CD4-positive, alpha-beta memory T cell (primary cell): Measurements from ENCODE around the gene NUCB1. TPM values are rescaled to one million over a fixed set of nuclear protein-coding genes. Genes with fewer than 3 reads are reported as not detected.

ENCODE experiments used
- CTCF ChIA-PET: fragments of 350-600 bp; sonication (Branson Sonifier 250); formaldehyde crosslinking; loops from one replicate; lab custom pipeline; 2021; ENCODE audit warnings: inconsistent platforms; ENCODE audit not compliant: partially characterized antibody; lab: Charles Lee
- POLR2A ChIA-PET: fragments of 350-600 bp; sonication (Branson Sonifier 250); formaldehyde crosslinking; loops from one replicate; lab custom pipeline; 2021; ENCODE audit not compliant: partially characterized antibody; lab: Charles Lee
- DNase-seq, 5 donors: peaks; one replicate each; pipeline versions ENCODE4 v3.0.0 to v3.0.0-alpha.2; 2020 to 2022; ENCODE audit warnings: mixed read lengths in 1 of 5
- H3K27ac ChIP-seq: one replicate; pipeline ENCODE4 v1.7.0; 2013; ENCODE audit warnings: low read depth, low read length
- H3K27me3 ChIP-seq: 2 replicates; pipeline ENCODE4 v1.7.0; 2013; ENCODE audit warnings: mild to moderate bottlenecking, low read length, moderate library complexity; ENCODE audit not compliant: insufficient read depth
- H3K36me3 ChIP-seq: 2 replicates; pipeline ENCODE4 v1.7.0; 2013; ENCODE audit warnings: mild to moderate bottlenecking, low read length, moderate library complexity; ENCODE audit not compliant: insufficient read depth
- H3K4me1 ChIP-seq: 2 replicates; pipeline ENCODE4 v1.7.0; 2013; ENCODE audit warnings: mild to moderate bottlenecking, low read length, moderate library complexity; ENCODE audit not compliant: insufficient read depth
- H3K4me3 ChIP-seq, 2 donors: one replicate each; pipeline ENCODE4 v1.7.0; 2013; ENCODE audit warnings: low read length in 2 of 2, mild to moderate bottlenecking in 1 of 2
- H3K9me3 ChIP-seq, 2 donors: one replicate each; pipeline ENCODE4 v1.7.0; 2013; ENCODE audit warnings: low read length in 2 of 2, control low read depth in 1 of 2; ENCODE audit not compliant: control insufficient read depth in 1 of 2
- H3K27ac Mint-ChIP-seq, 7 donors: one replicate each; pipeline ENCODE4 v1.8.0; 2020 to 2021; ENCODE audit warnings: mixed read lengths in 7 of 7, mild to moderate bottlenecking in 6 of 7, inconsistent platforms in 3 of 7, moderate library complexity in 3 of 7
- H3K27me3 Mint-ChIP-seq, 2 donors: one replicate each; pipeline ENCODE4 v1.8.0; 2020 to 2021; ENCODE audit warnings: mixed read lengths in 2 of 2
- H3K36me3 Mint-ChIP-seq, 2 donors: one replicate each; pipeline ENCODE4 v1.8.0; 2020 to 2021; ENCODE audit warnings: mixed read lengths in 2 of 2, inconsistent platforms in 1 of 2, mild to moderate bottlenecking in 1 of 2
- H3K4me1 Mint-ChIP-seq, 4 donors: one replicate each; pipeline ENCODE4 v1.8.0; 2020 to 2021; ENCODE audit warnings: mixed read lengths in 4 of 4, mild to moderate bottlenecking in 1 of 4
- H3K4me3 Mint-ChIP-seq, 8 donors: one replicate each; pipeline ENCODE4 v1.8.0; 2020 to 2021; ENCODE audit warnings: mixed read lengths in 8 of 8, mild to moderate bottlenecking in 7 of 8, moderate library complexity in 6 of 8, inconsistent platforms in 3 of 8
- H3K9me3 Mint-ChIP-seq, 8 donors: one replicate each; pipeline ENCODE4 v1.8.0; 2020 to 2021; ENCODE audit warnings: mixed read lengths in 8 of 8, mild to moderate bottlenecking in 5 of 8, inconsistent platforms in 3 of 8, moderate library complexity in 1 of 8
- intact Hi-C: fragments of 100-400 bp; cut with micrococcal nuclease; formaldehyde crosslinking; loops from one replicate; pipeline ENCODE4 v1.15.1; 2023
- polyA plus RNA-seq, 2 donors: library from polyadenylated mRNA; unstranded; fragments of 300-500 nt; fragmentation: Illumina TruSeq; gene quantifications; one replicate each; pipeline ENCODE4 v1.2.3, GENCODE V29; 2021
- total RNA-seq, 2 experiments: library from RNA; stranded (reverse); gene quantifications; one replicate each; pipeline ENCODE4 v1.2.3, GENCODE V29; 2021

The NUCB1 gene
- total and polyA plus RNA-seq, 4 experiments from 2014 or later, result 65.3 to 145 (median 129) TPM

DNA sequence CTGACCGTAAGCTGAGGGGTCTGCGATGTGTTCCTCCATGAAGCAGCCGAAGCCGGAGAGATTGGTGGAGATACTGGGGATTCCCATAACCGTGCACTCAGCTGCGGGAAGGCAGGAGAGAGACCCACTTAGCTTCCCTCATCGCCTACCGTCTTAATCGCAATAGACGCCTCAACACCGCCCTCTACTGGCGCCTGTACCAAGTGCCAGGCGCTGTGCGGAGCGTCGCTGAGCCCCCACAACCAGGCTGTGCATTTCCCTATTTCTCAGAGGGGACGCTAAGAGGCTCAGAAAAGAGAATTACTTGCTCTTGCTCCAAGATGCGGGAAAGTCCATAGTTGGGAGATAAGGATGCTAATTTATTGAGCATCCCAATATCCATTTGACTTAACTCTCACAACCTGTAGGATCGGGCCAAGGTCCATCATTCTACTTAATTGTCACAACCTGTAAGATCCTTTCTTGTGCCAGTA lies 70.8 kb downstream of the NUCB1 start:
- no peak overlapping the region for H3K27ac ChIP-seq
- POLR2A ChIA-PET, result interaction anchor here (0.6 to 1.7 kb wide), 14 partner anchors 9 to 326 kb away, joined by 3 to 12 read pairs (median 4); partner anchors contain the start of genes BAX, CA11, GYS1 and HSD17B14

More for the DNA sequence above, 70.8 kb downstream of the NUCB1 start:
- Mint-ChIP-seq H3K36me3 (peaks cover 23 to 41% of the 10 kb centered on the region in 2 donors), H3K27me3 (no peaks in the 10 kb centered on the region), H3K9me3 (no peaks in the 10 kb centered on the region), H3K4me3 (peak overlapping the region in 1 of 8 donors; percentile 6), H3K27ac (peak overlapping the region in 5 of 7 donors; percentile 27 to 80 (median 64)), H3K4me1 (peaks cover 8 to 24% (median 17%) of the 10 kb centered on the region in 4 donors)
- H3K9me3 ChIP-seq, result no peaks in the 10 kb centered on the region
- CTCF ChIA-PET, result interaction anchor here (0.6 to 5.7 kb wide), 30 partner anchors 9 to 607 kb away, joined by 3 to 71 read pairs (median 4); partner anchors contain the start of genes GYS1, HSD17B14, NUCB1 and RUVBL2
- H3K4me1 ChIP-seq, result peaks cover 19% of the 10 kb centered on the region
- H3K36me3 ChIP-seq, result peaks cover 26% of the 10 kb centered on the region
- H3K4me3 ChIP-seq, result no peak overlapping the region
- DNase-seq, result peak; percentile 67 to 77 (median 68)
- H3K27me3 ChIP-seq, result no peaks in the 10 kb centered on the region
- intact Hi-C loops, result loop anchor here (1.0 kb wide), 3 partner anchors 136 to 183 kb away; no protein-coding TSS in a partner anchor

Other genes with a start within 250 kb of the NUCB1 start
- 1 to 10 TPM; 2.3 to 3.3 TPM for gene NTN5, start 227.3 kb upstream of the NUCB1 start, total RNA-seq
- under 1 TPM in 1 of 2 donors, not detected in 1; 0.62 TPM for gene NTN5, start 227.3 kb upstream of the NUCB1 start, polyA plus RNA-seq
- gene FUT2, start 204.3 kb upstream of the NUCB1 start, total RNA-seq, result not detected
- under 1 TPM; 0.11 to 0.59 TPM for gene FUT2, start 204.3 kb upstream of the NUCB1 start, polyA plus RNA-seq
- 1 to 10 TPM; 2.1 to 2.5 TPM for gene MAMSTR, start 180.6 kb upstream of the NUCB1 start, total RNA-seq
- under 1 TPM; 0.71 to 0.73 TPM for gene MAMSTR, start 180.6 kb upstream of the NUCB1 start, polyA plus RNA-seq
- gene RASIP1, start 159.7 kb upstream of the NUCB1 start, total RNA-seq, result under 1 TPM in 1 of 2 experiments, not detected in 1; 0.22 TPM
- gene RASIP1, start 159.7 kb upstream of the NUCB1 start, polyA plus RNA-seq, result under 1 TPM; 0.10 to 0.25 TPM
- not detected for gene IZUMO1, start 153.4 kb upstream of the NUCB1 start, total RNA-seq
- not detected for gene IZUMO1, start 153.4 kb upstream of the NUCB1 start, polyA plus RNA-seq
- under 1 TPM; 0.22 to 0.32 TPM for gene FUT1, start 147.7 kb upstream of the NUCB1 start, total RNA-seq
- under 1 TPM in 1 of 2 donors, not detected in 1; 0.11 TPM for gene FUT1, start 147.7 kb upstream of the NUCB1 start, polyA plus RNA-seq
- not detected for gene FGF21, start 144.8 kb upstream of the NUCB1 start, total RNA-seq
- gene FGF21, start 144.8 kb upstream of the NUCB1 start, polyA plus RNA-seq, result not detected
- gene BCAT2, start 89.3 kb upstream of the NUCB1 start, total RNA-seq, result 10 to 100 TPM; 25.9 to 30.1 TPM
- gene BCAT2, start 89.3 kb upstream of the NUCB1 start, polyA plus RNA-seq, result 10 to 100 TPM; 19.0 to 28.8 TPM
- gene HSD17B14, start 63.8 kb upstream of the NUCB1 start, total RNA-seq, result under 1 TPM; 0.35 to 0.75 TPM
- 1 to 10 TPM in 1 of 2 donors, under 1 TPM in 1; 0.32 to 1.1 TPM for gene HSD17B14, start 63.8 kb upstream of the NUCB1 start, polyA plus RNA-seq
- gene PLEKHA4, start 31.7 kb upstream of the NUCB1 start, total RNA-seq, result 1 to 10 TPM; 2.8 to 6.6 TPM
- 1 to 10 TPM; 2.3 to 7.5 TPM for gene PLEKHA4, start 31.7 kb upstream of the NUCB1 start, polyA plus RNA-seq
- gene PPP1R15A, start 27.9 kb upstream of the NUCB1 start, total RNA-seq, result 10 to 100 TPM; 67.0 to 69.8 TPM
- gene PPP1R15A, start 27.9 kb upstream of the NUCB1 start, polyA plus RNA-seq, result 10 to 100 TPM; 79.6 to 83.3 TPM
- not detected for gene TULP2, start 1.6 kb upstream of the NUCB1 start, total RNA-seq
- not detected for gene TULP2, start 1.6 kb upstream of the NUCB1 start, polyA plus RNA-seq
- 1 to 10 TPM; 1.2 to 1.6 TPM for gene DHDH, start 33.4 kb downstream of the NUCB1 start, total RNA-seq
- 1 to 10 TPM in 1 of 2 donors, under 1 TPM in 1; 0.60 to 1.2 TPM for gene DHDH, start 33.4 kb downstream of the NUCB1 start, polyA plus RNA-seq
- gene BAX, start 54.6 kb downstream of the NUCB1 start, total RNA-seq, result 100 to 1,000 TPM; 173 to 183 TPM
- gene BAX, start 54.6 kb downstream of the NUCB1 start, polyA plus RNA-seq, result 10 to 100 TPM; 56.5 to 66.8 TPM
- 1,000 to 10,000 TPM; 1,304 to 1,371 TPM for gene FTL, start 65.0 kb downstream of the NUCB1 start, total RNA-seq
- 1,000 to 10,000 TPM; 3,537 to 4,474 TPM for gene FTL, start 65.0 kb downstream of the NUCB1 start, polyA plus RNA-seq
- 10 to 100 TPM; 56.2 to 56.4 TPM for gene GYS1, start 93.0 kb downstream of the NUCB1 start, total RNA-seq
- gene GYS1, start 93.0 kb downstream of the NUCB1 start, polyA plus RNA-seq, result 10 to 100 TPM; 30.6 to 31.4 TPM
- 10 to 100 TPM; 27.9 to 28.5 TPM for gene RUVBL2, start 93.6 kb downstream of the NUCB1 start, total RNA-seq
- gene RUVBL2, start 93.6 kb downstream of the NUCB1 start, polyA plus RNA-seq, result 10 to 100 TPM; 48.6 to 51.9 TPM
- not detected for gene LHB, start 116.8 kb downstream of the NUCB1 start, total RNA-seq
- gene LHB, start 116.8 kb downstream of the NUCB1 start, polyA plus RNA-seq, result under 1 TPM in 1 of 2 donors, not detected in 1; 0.49 TPM
- gene CGB3, start 124.0 kb downstream of the NUCB1 start, total RNA-seq, result not detected
- not detected for gene CGB3, start 124.0 kb downstream of the NUCB1 start, polyA plus RNA-seq
- not detected for gene CGB2, start 131.6 kb downstream of the NUCB1 start, total RNA-seq
- gene CGB2, start 131.6 kb downstream of the NUCB1 start, polyA plus RNA-seq, result not detected
- not detected for gene CGB1, start 136.6 kb downstream of the NUCB1 start, total RNA-seq
- gene CGB1, start 136.6 kb downstream of the NUCB1 start, polyA plus RNA-seq, result not detected
- not detected for gene CGB5, start 143.5 kb downstream of the NUCB1 start, total RNA-seq
- not detected for gene CGB5, start 143.5 kb downstream of the NUCB1 start, polyA plus RNA-seq
- gene CGB8, start 148.8 kb downstream of the NUCB1 start, total RNA-seq, result not detected
- not detected for gene CGB8, start 148.8 kb downstream of the NUCB1 start, polyA plus RNA-seq
- not detected for gene CGB7, start 157.4 kb downstream of the NUCB1 start, total RNA-seq
- gene CGB7, start 157.4 kb downstream of the NUCB1 start, polyA plus RNA-seq, result not detected
- not detected for gene NTF4, start 164.5 kb downstream of the NUCB1 start, total RNA-seq
- not detected for gene NTF4, start 164.5 kb downstream of the NUCB1 start, polyA plus RNA-seq
- not detected for gene KCNA7, start 172.4 kb downstream of the NUCB1 start, total RNA-seq
- gene KCNA7, start 172.4 kb downstream of the NUCB1 start, polyA plus RNA-seq, result not detected
- gene SNRNP70, start 185.1 kb downstream of the NUCB1 start, total RNA-seq, result 100 to 1,000 TPM; 675 to 689 TPM
- 10 to 100 TPM; 31.5 to 55.2 TPM for gene SNRNP70, start 185.1 kb downstream of the NUCB1 start, polyA plus RNA-seq
- gene LIN7B, start 214.1 kb downstream of the NUCB1 start, total RNA-seq, result 10 to 100 TPM; 17.7 to 18.6 TPM
- 1 to 10 TPM; 4.4 to 5.3 TPM for gene LIN7B, start 214.1 kb downstream of the NUCB1 start, polyA plus RNA-seq
- 1 to 10 TPM; 1.7 to 1.9 TPM for gene C19orf73, start 218.8 kb downstream of the NUCB1 start, total RNA-seq
- gene C19orf73, start 218.8 kb downstream of the NUCB1 start, polyA plus RNA-seq, result 1 to 10 TPM; 1.9 to 3.7 TPM
- gene PPFIA3, start 219.2 kb downstream of the NUCB1 start, total RNA-seq, result 1 to 10 TPM; 4.0 to 4.5 TPM
- gene PPFIA3, start 219.2 kb downstream of the NUCB1 start, polyA plus RNA-seq, result under 1 TPM; 0.27 to 0.68 TPM